Suprapubic skin (tissue), 4 donors: Measurements from ENCODE around the gene CABLES2. TPM values are rescaled to one million over a fixed set of nuclear protein-coding genes. Genes with fewer than 3 reads are reported as not detected.

Experiments
- DNase-seq, 2 donors: peaks; one replicate each; pipeline ENCODE4 v3.0.0-alpha.2; 2019; ENCODE audit warnings: low spot score in 2 of 2
- H3K27ac ChIP-seq: fragments of 200-600 bp; sonication (generic); one replicate; pipeline ENCODE4 v1.5.1; 2019
- H3K27me3 ChIP-seq: fragments of 200-600 bp; sonication (generic); one replicate; pipeline ENCODE4 v1.5.1; 2019
- H3K36me3 ChIP-seq: fragments of 200-600 bp; sonication (generic); one replicate; pipeline ENCODE4 v1.5.1; 2019
- H3K4me1 ChIP-seq: fragments of 200-600 bp; sonication (generic); one replicate; pipeline ENCODE4 v1.5.1; 2019
- H3K4me3 ChIP-seq: fragments of 200-600 bp; sonication (generic); one replicate; pipeline ENCODE4 v1.5.1; 2019; ENCODE audit warnings: mild to moderate bottlenecking
- H3K9me3 ChIP-seq: fragments of 200-600 bp; sonication (generic); one replicate; pipeline ENCODE4 v1.5.1; 2019
- EP300 ChIP-seq: sonication (generic); formaldehyde crosslinking; IDR thresholded peaks from one replicate; pipeline ENCODE4 v1.6.1; 2017; ENCODE audit warnings: antibody characterized with exemption
- POLR2A ChIP-seq, 2 donors: fragments of 450-650 bp; IDR thresholded peaks; one replicate each; pipeline ENCODE4 v1.6.1; 2017; ENCODE audit warnings: antibody characterized with exemption in 2 of 2, mild to moderate bottlenecking in 2 of 2, moderate library complexity in 2 of 2
- POLR2AphosphoS5 ChIP-seq, 3 donors: sonication (generic); formaldehyde crosslinking; IDR thresholded peaks; one replicate each; pipeline ENCODE4 v1.6.1; 2017; ENCODE audit warnings: antibody characterized with exemption in 3 of 3
- WGBS: methylation state at CpG from one replicate; pipeline ENCODE4 v1.1.5; 2018; 5-methylcytosine and 5-hydroxymethylcytosine counted together
- total RNA-seq, 4 donors: library from RNA; depleted of rRNA; stranded (reverse); fragments of >200 nt; gene quantifications; one replicate each; pipeline ENCODE4 v1.1.0, GENCODE V29; 2016
- TF ChIP-seq, protein P1 (sequence below), 2 donors: fragments of 200-600 bp in 1 of 2; fragments of 450-650 bp in 1 of 2; sonication (generic) in 1 of 2; IDR thresholded peaks; one replicate each; pipeline ENCODE4 v1.5.1; 2016 to 2019; ENCODE audit warnings: antibody characterized with exemption in 2 of 2, mild to moderate bottlenecking in 1 of 2, moderate library complexity in 1 of 2

CABLES2 gene
- total RNA-seq, 4 donors from 2014 or later: 3.8 to 7.2 (median 4.5) TPM

DNA sequence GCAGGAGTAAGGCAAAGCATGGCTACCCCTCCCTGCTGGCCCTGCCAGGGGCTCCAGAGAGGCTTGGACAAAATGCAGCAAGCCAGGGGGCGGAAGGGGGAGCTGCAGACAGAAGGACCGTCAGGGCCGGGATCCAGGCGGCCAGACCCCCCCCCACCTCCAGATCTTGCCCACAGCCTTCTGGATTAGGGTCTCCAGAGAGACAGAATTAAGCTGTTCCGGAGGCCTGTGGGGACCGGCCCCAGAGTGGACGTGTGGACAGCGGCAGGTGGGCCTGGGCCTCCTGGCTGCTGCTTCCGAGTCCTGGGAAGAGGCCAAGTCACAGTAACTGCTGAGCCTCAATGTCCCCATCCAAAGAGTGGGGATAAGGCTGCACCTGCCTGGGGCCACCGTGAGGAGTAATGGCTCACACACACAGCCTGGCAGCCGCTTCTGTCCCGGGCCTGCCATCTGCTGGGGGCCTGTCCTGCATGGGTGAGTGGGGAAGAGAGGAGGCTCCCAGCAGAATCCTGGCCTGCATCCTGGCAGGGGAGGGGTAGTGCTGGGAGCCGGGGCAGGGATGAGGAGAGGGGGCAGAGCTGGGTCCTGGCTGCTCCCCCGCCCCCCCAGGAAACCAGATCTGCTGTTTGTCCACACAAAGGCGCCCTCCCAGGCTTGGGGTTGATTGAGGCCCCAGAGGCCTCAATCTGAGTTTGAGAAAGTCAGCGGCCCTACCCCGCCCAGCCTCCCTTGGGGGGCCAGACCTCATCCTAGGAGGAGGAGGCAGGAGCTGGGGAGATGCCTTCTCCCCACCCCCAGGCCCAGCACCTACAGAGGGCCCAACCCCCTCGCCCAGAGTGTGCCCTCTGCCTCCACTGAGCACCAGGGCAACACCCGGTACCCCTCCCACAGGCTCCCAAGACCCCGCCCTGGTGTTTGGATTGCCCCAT lies 43.8 kb downstream of the CABLES2 start:
- H3K4me1 ChIP-seq: peaks cover 94% of the 10 kb centered on the region
- H3K9me3 ChIP-seq: no peaks in the 10 kb centered on the region
- WGBS: 46% methylated on average over 7 of the region's 20 CpGs
- peak overlapping the region; percentile 47 for H3K27ac ChIP-seq
- DNase-seq: peak in 1 of 2 donors; percentile 60
- H3K4me3 ChIP-seq: peak overlapping the region; percentile 24
- no peaks in the 10 kb centered on the region for H3K36me3 ChIP-seq
- H3K27me3 ChIP-seq: peaks cover 8% of the 10 kb centered on the region
- TF ChIP-seq, protein P1, sequence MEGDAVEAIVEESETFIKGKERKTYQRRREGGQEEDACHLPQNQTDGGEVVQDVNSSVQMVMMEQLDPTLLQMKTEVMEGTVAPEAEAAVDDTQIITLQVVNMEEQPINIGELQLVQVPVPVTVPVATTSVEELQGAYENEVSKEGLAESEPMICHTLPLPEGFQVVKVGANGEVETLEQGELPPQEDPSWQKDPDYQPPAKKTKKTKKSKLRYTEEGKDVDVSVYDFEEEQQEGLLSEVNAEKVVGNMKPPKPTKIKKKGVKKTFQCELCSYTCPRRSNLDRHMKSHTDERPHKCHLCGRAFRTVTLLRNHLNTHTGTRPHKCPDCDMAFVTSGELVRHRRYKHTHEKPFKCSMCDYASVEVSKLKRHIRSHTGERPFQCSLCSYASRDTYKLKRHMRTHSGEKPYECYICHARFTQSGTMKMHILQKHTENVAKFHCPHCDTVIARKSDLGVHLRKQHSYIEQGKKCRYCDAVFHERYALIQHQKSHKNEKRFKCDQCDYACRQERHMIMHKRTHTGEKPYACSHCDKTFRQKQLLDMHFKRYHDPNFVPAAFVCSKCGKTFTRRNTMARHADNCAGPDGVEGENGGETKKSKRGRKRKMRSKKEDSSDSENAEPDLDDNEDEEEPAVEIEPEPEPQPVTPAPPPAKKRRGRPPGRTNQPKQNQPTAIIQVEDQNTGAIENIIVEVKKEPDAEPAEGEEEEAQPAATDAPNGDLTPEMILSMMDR (IDR thresholded peaks at IDR 0.05): no peak
- no peak for TF ChIP-seq POLR2A (IDR thresholded peaks at IDR 0.05)
- TF ChIP-seq POLR2AphosphoS5 (IDR thresholded peaks at IDR 0.05): no peak
- TF ChIP-seq EP300: no peak

DNA sequence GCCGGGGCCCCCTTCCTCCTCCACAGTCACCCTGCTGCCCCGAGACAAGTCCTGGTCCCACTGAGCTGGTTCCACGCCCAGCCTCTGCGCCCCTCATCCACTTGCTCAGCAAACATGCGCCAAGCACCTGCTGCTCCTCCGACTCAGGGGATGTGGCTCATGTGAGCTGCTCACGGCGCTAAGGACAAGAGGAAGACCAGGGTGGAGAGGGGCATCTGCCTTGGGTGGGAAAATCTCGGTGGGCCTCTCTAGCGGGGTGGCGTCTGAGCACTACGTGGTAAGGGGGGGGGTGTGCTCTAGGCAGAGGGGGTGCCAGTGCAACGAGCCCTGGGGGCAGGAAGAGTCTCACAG lies 44.5 kb downstream of the CABLES2 start:
- Histone ChIP-seq H3K9me3 (no peaks in the 10 kb centered on the region), H3K27me3 (peaks cover 8% of the 10 kb centered on the region), H3K36me3 (no peaks in the 10 kb centered on the region), H3K4me3 (no peak overlapping the region), H3K4me1 (peaks cover 94% of the 10 kb centered on the region), H3K27ac (peak overlapping the region; percentile 47)
- DNase-seq: no peak
- 35% methylated on average over 5 of the region's 13 CpGs for WGBS
- TF ChIP-seq POLR2A (IDR thresholded peaks at IDR 0.05) (no peak), EP300 (no peak), POLR2AphosphoS5 (IDR thresholded peaks at IDR 0.05) (no peak)
- TF ChIP-seq, protein P1 (IDR thresholded peaks at IDR 0.05): no peak

DNA sequence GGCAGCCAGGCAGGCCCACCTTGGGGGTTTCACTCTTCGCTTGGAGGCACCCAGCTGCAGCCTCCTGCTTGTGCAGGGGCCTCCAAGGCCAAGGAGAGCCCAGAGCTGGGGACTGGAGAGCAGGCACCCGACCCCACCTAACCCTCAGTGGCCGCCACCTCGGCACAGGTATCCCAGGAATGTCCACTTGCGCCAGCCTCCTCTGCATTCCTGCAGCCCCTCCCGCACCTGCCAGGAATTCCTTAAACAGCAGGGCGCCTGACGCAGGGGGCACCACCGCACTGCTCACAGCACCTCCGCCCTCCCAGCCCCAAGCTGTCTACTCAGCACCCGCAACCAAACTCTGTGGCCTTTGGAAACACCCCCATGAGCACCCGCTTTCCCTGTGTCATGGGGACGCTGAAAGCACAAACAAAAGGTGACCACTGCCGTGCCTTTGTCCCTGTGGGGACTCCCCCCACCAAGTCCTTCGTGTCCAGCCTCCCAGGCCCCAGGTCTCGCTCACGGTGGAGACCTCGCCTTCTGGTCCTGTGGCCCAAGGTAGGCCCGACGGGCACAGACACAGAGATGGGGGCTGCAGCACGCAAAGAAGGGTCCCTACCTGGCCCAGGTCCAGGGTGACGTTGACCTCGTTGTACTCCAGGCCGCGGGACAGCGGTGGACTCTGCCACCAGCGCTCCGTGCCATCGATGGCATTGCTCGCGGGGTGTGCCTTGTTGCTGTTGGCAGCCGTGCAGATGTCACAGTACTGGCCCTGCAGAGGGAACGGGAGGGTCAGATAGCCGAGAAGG lies 45.1 kb downstream of the CABLES2 start:
- Histone ChIP-seq H3K9me3 (no peaks in the 10 kb centered on the region), H3K4me1 (peaks cover 94% of the 10 kb centered on the region), H3K36me3 (no peaks in the 10 kb centered on the region), H3K4me3 (no peak overlapping the region), H3K27ac (peak overlapping the region; percentile 2), H3K27me3 (peaks cover 8% of the 10 kb centered on the region)
- TF ChIP-seq, protein P1 (IDR thresholded peaks at IDR 0.05): no peak
- TF ChIP-seq POLR2AphosphoS5 (IDR thresholded peaks at IDR 0.05) (no peak), POLR2A (IDR thresholded peaks at IDR 0.05) (no peak), EP300 (no peak)
- 64% methylated on average over 23 of the region's 34 CpGs for WGBS
- DNase-seq: peak in 1 of 2 donors; percentile 66

DNA sequence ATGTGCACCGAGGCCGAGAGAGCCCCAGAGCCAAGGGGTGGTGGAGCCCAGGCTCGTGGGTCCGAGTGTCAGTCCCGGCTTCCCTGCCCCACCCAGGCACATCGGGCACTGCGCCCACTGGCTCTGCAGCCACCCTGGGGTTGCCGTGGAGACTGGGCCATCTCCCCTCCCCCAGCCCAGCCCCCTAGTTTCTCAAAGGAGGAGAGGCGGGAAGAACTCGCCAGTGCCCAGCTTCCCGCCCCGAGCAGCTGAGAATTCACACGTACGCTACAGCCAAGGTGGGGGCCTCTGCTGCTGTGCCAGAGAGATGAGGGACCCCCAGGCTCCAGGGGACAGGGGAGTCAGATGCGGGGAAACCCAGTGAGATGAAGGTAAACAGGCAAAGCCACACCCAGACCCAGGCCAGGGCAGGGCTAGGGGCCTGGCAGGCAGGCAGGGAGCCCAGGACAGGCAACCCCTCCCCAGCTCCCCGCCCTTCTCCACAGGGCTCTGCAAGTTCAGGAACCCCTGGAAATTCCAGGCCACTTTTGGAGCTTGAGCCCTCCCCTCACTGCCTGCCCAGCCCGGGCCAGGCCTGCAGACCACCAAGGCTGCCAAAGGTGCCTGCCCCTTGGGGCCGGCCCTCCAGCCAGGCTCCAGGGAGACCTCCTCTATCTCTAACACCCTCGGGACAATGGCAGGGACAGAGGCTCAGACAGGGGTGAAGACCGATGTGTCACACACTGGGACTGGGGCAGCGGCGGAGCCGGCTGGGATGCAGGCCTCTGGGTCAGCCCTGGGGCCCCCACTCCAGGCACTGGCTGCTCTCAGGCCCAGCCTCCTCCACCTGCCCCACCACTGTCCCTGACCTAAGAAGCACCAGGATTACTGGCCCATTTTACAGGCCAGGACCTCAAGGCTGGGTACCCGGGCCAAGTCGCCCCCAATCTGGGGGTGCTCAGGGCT lies 46.0 kb downstream of the CABLES2 start:
- Histone ChIP-seq H3K4me1 (peaks cover 95% of the 10 kb centered on the region), H3K27me3 (peaks cover under 1% of the 10 kb centered on the region), H3K27ac (peak overlapping the region; percentile 65), H3K36me3 (no peaks in the 10 kb centered on the region), H3K9me3 (no peaks in the 10 kb centered on the region), H3K4me3 (no peak overlapping the region)
- DNase-seq: peak in 1 of 2 donors; percentile 63
- TF ChIP-seq, protein P1 (IDR thresholded peaks at IDR 0.05): no peak
- no peak for TF ChIP-seq POLR2A (IDR thresholded peaks at IDR 0.05)
- TF ChIP-seq EP300: no peak
- no peak for TF ChIP-seq POLR2AphosphoS5 (IDR thresholded peaks at IDR 0.05)
- WGBS: 32% methylated on average over 18 of the region's 25 CpGs
